ENCODE data around the gene RAP1GAP2.

RAP1GAP2 gene

GRCh38 chr17:2844416-2844815, 48.2 kb downstream of the RAP1GAP2 start:
- H3K9me3 Mint-ChIP-seq, result no peaks in the 10 kb centered on the region
- peaks cover 5% of the 10 kb centered on the region for H3K36me3 Mint-ChIP-seq (ENCODE audit: low read depth)
- no peak for DNase-seq (ENCODE audit: low spot score)
- peaks cover 9% of the 10 kb centered on the region for H3K4me1 Mint-ChIP-seq (ENCODE audit: low read depth)
- peaks cover 4% of the 10 kb centered on the region for H3K27me3 Mint-ChIP-seq (ENCODE audit: low read depth)
- no peak overlapping the region for H3K4me3 Mint-ChIP-seq
- no peak overlapping the region for H3K27ac Mint-ChIP-seq

- H3K4me1 Mint-ChIP-seq (ENCODE audit: low read depth), result peaks cover 15% of the 10 kb centered on the region
- H3K4me3 Mint-ChIP-seq, result no peak overlapping the region
- H3K27me3 Mint-ChIP-seq (ENCODE audit: low read depth), result peaks cover 25% of the 10 kb centered on the region
- H3K9me3 Mint-ChIP-seq, result no peaks in the 10 kb centered on the region
- H3K27ac Mint-ChIP-seq, result no peak overlapping the region
- DNase-seq (ENCODE audit: low spot score), result no peak
- H3K36me3 Mint-ChIP-seq (ENCODE audit: low read depth), result peaks cover 8% of the 10 kb centered on the region
These were observed 51.4 kb downstream of the RAP1GAP2 start for GRCh38 chr17:2847381-2848333.

- Mint-ChIP-seq H3K9me3 (no peaks in the 10 kb centered on the region), H3K4me3 (no peak overlapping the region), H3K36me3 (ENCODE audit: low read depth) (peaks cover 5% of the 10 kb centered on the region), H3K27ac (no peak overlapping the region), H3K4me1 (ENCODE audit: low read depth) (peaks cover 16% of the 10 kb centered on the region), H3K27me3 (ENCODE audit: low read depth) (peaks cover 29% of the 10 kb centered on the region)
- DNase-seq (ENCODE audit: low spot score), result no peak
These were observed 53.1 kb downstream of the RAP1GAP2 start for GRCh38 chr17:2849327-2849670.

DNA sequence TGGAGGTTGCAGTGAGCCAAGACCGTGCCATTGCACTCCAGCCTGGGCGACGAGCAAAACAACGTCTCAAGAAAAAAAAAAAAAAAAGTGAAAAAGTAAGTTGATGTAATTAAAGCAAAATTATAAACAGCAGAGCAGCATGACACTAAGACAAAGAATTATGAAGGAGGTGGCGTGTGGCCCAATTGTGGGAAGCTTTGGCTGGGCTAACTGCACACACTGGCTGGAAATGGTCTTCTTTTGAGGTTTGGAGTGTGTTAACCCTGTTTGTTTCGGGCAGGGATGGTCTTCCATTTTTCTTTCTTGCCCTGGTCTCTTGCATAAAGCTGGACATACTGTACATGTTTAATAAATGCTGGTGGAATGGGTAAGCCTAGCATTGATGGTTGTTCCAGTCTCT, 54.8 kb downstream of the RAP1GAP2 start:
- DNase-seq (ENCODE audit: low spot score), result no peak
- peaks cover 25% of the 10 kb centered on the region for H3K4me1 Mint-ChIP-seq (ENCODE audit: low read depth)
- H3K27me3 Mint-ChIP-seq (ENCODE audit: low read depth), result peaks cover 44% of the 10 kb centered on the region
- H3K36me3 Mint-ChIP-seq (ENCODE audit: low read depth), result peaks cover 7% of the 10 kb centered on the region
- H3K4me3 Mint-ChIP-seq, result no peak overlapping the region
- H3K27ac Mint-ChIP-seq, result no peak overlapping the region
- no peaks in the 10 kb centered on the region for H3K9me3 Mint-ChIP-seq

DNA sequence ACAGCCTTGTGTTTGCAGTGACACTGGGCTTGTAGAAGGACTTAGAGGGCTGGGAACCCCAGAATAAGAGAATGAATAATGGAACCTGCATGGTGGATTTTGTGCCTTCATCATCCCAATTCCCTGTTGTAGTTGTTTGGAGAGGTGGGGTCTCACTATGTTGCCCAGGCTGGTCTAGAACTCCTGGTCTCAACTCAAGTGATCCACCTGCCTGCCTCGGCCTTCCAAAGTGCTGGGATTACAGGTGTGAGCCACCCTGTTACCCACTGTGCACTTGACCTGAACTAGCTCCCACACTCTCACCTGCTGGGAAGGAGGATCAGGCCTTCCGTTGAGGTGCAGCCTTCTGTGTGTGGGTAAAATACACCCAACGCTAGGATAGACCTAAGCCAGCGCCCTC, 55.4 kb downstream of the RAP1GAP2 start:
- Mint-ChIP-seq H3K4me3 (no peak overlapping the region), H3K4me1 (ENCODE audit: low read depth) (peaks cover 28% of the 10 kb centered on the region), H3K9me3 (no peaks in the 10 kb centered on the region), H3K27me3 (ENCODE audit: low read depth) (peaks cover 48% of the 10 kb centered on the region), H3K27ac (no peak overlapping the region), H3K36me3 (ENCODE audit: low read depth) (peaks cover 7% of the 10 kb centered on the region)
- DNase-seq (ENCODE audit: low spot score), result no peak

DNA sequence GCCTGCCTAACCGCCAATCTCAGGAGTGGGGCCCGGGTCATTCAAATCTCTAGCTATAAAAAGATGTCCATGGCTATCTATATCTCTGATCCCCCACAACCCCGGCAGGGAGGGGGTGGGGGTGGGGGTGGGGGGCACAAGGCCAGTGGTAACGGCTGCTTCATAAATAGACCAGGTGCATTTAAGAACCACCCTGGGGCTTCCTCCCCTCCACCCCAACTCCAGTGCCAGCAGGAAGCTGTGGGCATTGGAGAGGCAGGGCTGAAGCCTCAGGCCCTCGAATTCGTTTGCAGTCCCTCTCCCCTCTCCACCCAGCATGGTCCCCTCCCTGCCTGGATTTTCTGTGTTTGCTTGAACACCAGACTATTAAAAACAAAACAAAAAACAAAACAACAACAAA, 56.0 kb downstream of the RAP1GAP2 start:
- H3K27me3 Mint-ChIP-seq (ENCODE audit: low read depth), result peaks cover 52% of the 10 kb centered on the region
- peaks cover 28% of the 10 kb centered on the region for H3K4me1 Mint-ChIP-seq (ENCODE audit: low read depth)
- no peak overlapping the region for H3K27ac Mint-ChIP-seq
- H3K4me3 Mint-ChIP-seq, result peak overlapping the region; percentile 46
- H3K9me3 Mint-ChIP-seq, result no peaks in the 10 kb centered on the region
- DNase-seq (ENCODE audit: low spot score), result no peak
- peaks cover 7% of the 10 kb centered on the region for H3K36me3 Mint-ChIP-seq (ENCODE audit: low read depth)

GRCh38 chr17:2852729-2853282, 56.6 kb downstream of the RAP1GAP2 start:
- Mint-ChIP-seq H3K4me1 (ENCODE audit: low read depth) (peaks cover 23% of the 10 kb centered on the region), H3K9me3 (no peaks in the 10 kb centered on the region), H3K27ac (no peak overlapping the region), H3K27me3 (ENCODE audit: low read depth) (peaks cover 52% of the 10 kb centered on the region), H3K4me3 (no peak overlapping the region), H3K36me3 (ENCODE audit: low read depth) (peaks cover 7% of the 10 kb centered on the region)
- DNase-seq (ENCODE audit: low spot score), result no peak

DNA sequence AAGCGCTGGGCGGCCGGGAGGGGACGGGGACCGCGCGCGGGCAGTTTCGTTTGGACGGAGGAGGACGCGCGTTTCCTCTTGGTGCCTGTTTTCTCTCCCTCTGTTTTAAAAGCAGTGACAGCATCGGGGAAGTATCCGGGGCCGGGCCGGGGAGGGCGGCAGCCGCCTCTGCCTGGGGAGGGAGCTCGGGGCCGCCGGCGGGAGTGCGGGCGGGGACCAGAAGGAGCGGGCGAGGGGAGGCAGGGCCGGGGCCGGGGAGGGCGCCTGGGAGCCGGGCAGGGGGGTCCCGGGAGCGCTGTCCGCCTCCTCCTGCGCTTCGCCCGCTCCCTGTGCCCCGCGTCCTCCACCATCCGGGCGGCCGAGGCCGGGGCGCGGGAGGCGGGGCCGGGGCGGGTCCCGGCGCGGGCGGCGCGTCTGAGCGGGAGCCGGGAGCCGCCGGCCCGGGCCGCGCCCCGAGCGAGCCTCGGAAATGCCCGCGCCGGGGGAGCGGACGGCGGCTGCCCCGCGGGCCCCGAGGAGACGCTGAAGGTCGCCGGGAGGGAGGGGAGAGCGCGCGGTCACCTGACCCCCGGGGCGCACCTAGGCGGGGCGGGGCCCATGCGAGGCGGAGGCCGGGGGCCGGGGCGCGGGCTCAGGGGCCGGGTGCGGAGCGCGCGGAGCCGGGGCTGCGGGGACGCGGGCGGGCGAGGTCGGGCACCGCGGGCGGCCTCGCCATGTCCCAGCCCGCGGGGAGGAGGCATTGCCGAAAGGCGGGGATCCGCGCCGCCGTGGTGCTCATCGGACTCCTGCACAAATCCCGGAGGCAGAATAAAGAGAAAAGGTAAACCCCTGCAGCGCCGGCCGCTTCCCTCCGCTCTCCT, 57.3 kb downstream of the RAP1GAP2 start:
- H3K9me3 Mint-ChIP-seq, result no peaks in the 10 kb centered on the region
- peak overlapping the region; percentile 76 for H3K4me3 Mint-ChIP-seq
- peak; percentile 24 for DNase-seq (ENCODE audit: low spot score)
- peaks cover 56% of the 10 kb centered on the region for H3K27me3 Mint-ChIP-seq (ENCODE audit: low read depth)
- peaks cover 7% of the 10 kb centered on the region for H3K36me3 Mint-ChIP-seq (ENCODE audit: low read depth)
- no peak overlapping the region for H3K27ac Mint-ChIP-seq
- peaks cover 23% of the 10 kb centered on the region for H3K4me1 Mint-ChIP-seq (ENCODE audit: low read depth)

- peaks cover 19% of the 10 kb centered on the region for H3K4me1 Mint-ChIP-seq (ENCODE audit: low read depth)
- H3K4me3 Mint-ChIP-seq, result peak overlapping the region; percentile 76
- DNase-seq (ENCODE audit: low spot score), result no peak
- peak overlapping the region; percentile 62 for H3K27ac Mint-ChIP-seq
- H3K9me3 Mint-ChIP-seq, result no peaks in the 10 kb centered on the region
- H3K27me3 Mint-ChIP-seq (ENCODE audit: low read depth), result peaks cover 53% of the 10 kb centered on the region
- peaks cover 4% of the 10 kb centered on the region for H3K36me3 Mint-ChIP-seq (ENCODE audit: low read depth)
These were observed 58.2 kb downstream of the RAP1GAP2 start for GRCh38 chr17:2854143-2855055.

DNA sequence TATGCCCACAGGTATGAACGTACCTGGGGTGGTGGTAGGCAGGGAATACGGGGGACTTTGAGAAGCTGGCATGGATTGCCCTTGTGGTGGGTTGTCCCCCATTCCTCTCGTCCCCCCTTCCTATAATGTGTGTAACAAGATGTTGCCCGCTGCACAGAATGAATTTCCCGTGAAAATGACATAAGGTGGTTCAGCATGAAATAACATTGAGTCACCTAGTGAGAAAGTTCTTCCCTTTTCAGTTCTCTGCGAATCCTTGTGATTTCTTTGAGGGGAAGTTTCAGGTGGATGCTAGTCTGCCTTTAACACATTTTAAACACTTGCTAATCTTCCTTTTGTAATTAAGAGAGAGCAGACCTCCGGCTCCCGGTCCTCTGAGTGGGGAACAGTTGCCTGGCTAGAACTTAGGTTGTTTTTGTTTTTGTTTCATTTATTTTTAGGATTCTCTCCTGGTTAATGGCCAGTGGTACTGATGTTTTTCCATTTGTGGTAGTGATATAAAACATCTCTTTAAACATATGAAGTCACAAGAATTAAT, 58.9 kb downstream of the RAP1GAP2 start:
- Mint-ChIP-seq H3K4me1 (ENCODE audit: low read depth) (peaks cover 19% of the 10 kb centered on the region), H3K27me3 (ENCODE audit: low read depth) (peaks cover 52% of the 10 kb centered on the region), H3K4me3 (peak overlapping the region; percentile 32), H3K9me3 (no peaks in the 10 kb centered on the region), H3K36me3 (ENCODE audit: low read depth) (peaks cover 4% of the 10 kb centered on the region), H3K27ac (no peak overlapping the region)
- DNase-seq (ENCODE audit: low spot score), result no peak

DNA sequence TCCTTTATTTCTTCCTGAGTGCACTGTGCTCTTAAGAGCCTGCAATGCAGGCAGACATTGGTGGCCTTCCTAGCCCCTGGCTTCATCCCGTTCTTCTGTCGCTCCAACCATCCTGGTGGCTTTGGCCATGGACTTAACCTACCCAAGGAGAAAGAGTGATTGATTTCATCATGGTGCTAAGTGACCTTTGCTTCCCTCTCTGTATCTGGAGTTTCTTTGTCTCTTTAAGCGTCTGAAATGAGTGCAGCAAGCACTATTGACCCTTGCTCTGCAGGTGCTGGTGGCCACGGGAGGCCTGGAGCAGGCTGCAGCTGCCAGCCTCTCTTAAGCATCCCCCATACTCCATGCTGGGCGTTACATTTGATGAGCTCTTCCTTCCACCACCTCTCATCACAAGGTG, 60.5 kb downstream of the RAP1GAP2 start:
- peaks cover 41% of the 10 kb centered on the region for H3K27me3 Mint-ChIP-seq (ENCODE audit: low read depth)

DNA sequence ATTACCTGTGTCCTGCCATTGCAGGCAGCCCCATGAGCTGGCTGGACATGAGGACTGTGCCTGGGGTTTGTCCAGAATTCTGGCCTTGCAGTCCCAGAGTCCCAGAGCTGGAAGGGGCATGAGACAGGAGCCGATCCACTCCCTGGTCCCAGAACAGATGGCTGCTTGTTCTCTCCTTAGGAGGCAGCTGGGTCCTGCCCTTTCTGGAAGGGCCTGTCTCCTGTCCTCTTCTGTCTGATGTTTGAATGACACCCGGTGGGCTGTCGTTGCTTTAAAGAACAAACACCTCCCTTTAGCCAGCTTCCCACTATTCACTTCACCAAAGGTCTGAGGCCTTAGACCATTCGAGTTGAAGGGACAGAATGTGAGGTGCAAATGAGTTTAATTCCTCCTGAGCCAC, 63.8 kb downstream of the RAP1GAP2 start:
- H3K36me3 Mint-ChIP-seq (ENCODE audit: low read depth), result no peaks in the 10 kb centered on the region

More for the DNA sequence above, 60.5 kb downstream of the RAP1GAP2 start:
- no peak overlapping the region for H3K4me3 Mint-ChIP-seq
- H3K4me1 Mint-ChIP-seq (ENCODE audit: low read depth), result peaks cover 17% of the 10 kb centered on the region
- no peak for DNase-seq (ENCODE audit: low spot score)
- no peaks in the 10 kb centered on the region for H3K9me3 Mint-ChIP-seq
- H3K36me3 Mint-ChIP-seq (ENCODE audit: low read depth), result peaks cover 2% of the 10 kb centered on the region
- H3K27ac Mint-ChIP-seq, result no peak overlapping the region

DNA sequence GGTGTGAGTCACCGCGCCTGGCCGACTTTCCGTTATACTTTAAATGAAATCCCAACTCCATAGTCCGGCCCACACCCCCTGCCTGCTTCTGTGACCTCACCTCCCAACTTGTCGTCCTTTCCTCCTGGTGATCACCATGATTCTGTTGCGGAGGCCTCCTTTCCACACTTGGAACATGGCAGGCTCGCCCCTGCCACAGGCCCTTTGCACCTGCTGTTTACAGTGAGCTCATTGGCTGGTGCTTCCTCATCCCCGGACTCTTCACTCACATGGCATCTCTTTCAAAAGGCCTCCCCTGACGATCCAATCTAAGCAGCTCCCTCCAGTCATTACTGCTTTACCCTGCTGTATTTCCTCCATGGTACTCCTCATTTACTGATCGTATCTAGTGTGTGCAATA, 64.6 kb downstream of the RAP1GAP2 start:
- no peak for DNase-seq (ENCODE audit: low spot score)
- no peak overlapping the region for H3K4me3 Mint-ChIP-seq
- H3K4me1 Mint-ChIP-seq (ENCODE audit: low read depth), result peaks cover 4% of the 10 kb centered on the region
- H3K27ac Mint-ChIP-seq, result no peak overlapping the region
- no peaks in the 10 kb centered on the region for H3K36me3 Mint-ChIP-seq (ENCODE audit: low read depth)
- H3K27me3 Mint-ChIP-seq (ENCODE audit: low read depth), result peaks cover 17% of the 10 kb centered on the region
- H3K9me3 Mint-ChIP-seq, result no peaks in the 10 kb centered on the region

More for the DNA sequence above, 63.8 kb downstream of the RAP1GAP2 start:
- Mint-ChIP-seq H3K27ac (no peak overlapping the region), H3K27me3 (ENCODE audit: low read depth) (peaks cover 23% of the 10 kb centered on the region), H3K4me1 (ENCODE audit: low read depth) (peaks cover 7% of the 10 kb centered on the region), H3K9me3 (no peaks in the 10 kb centered on the region), H3K4me3 (no peak overlapping the region)
- no peak for DNase-seq (ENCODE audit: low spot score)

All from T-helper 2 cell treated with Interferon-gamma antibody and Interleukin-4, amounts not matched to agents 5 μg/mL and 100 μg/mL, for 36 hours (primary cell).